Measurements from ENCODE around the gene TAPT1. TPM values are rescaled to one million over a fixed set of nuclear protein-coding genes. Genes with fewer than 3 reads are reported as not detected.

The TAPT1 gene
- polyA plus RNA-seq, 1 donor from 2014 or later, result 34.2 TPM

GRCh38 chr4:16126714-16127113, 99.6 kb downstream of the TAPT1 start:
- Histone ChIP-seq H3K9me2 (ENCODE audit: insufficient read depth, low read length) (no peaks in the 10 kb centered on the region), H3K9ac (ENCODE audit: low read length) (no peak overlapping the region), H3K27ac (ENCODE audit: low read length) (no peak overlapping the region), H3K4me3 (ENCODE audit: low read length) (no peak overlapping the region), H3K36me3 (ENCODE audit: insufficient read depth, low read length) (no peaks in the 10 kb centered on the region), H3K4me2 (ENCODE audit: low read length) (no peak overlapping the region), H3K27me3 (ENCODE audit: insufficient read depth, low read depth, low read length) (no peaks in the 10 kb centered on the region), H2AFZ (ENCODE audit: low read depth, low read length) (no peak overlapping the region), H3F3A (ENCODE audit: insufficient read depth, low read length, poor library complexity, severe bottlenecking) (no peaks in the 10 kb centered on the region), H3K9me3 (ENCODE audit: low read length) (no peaks in the 10 kb centered on the region), H3K79me2 (replicated peaks; ENCODE audit: insufficient read depth, low read length) (no peaks in the 10 kb centered on the region), H4K20me1 (ENCODE audit: insufficient read depth) (no peaks in the 10 kb centered on the region)
- TF ChIP-seq MXI1 (conservative IDR thresholded peaks at IDR 0.05; ENCODE audit: poor library complexity, severe bottlenecking) (no peak), CTCF (IDR thresholded peaks at IDR 0.05; ENCODE audit: poor library complexity, severe bottlenecking) (no peak), TAF1 (IDR thresholded peaks at IDR 0.05; ENCODE audit: low read depth) (no peak), EP300 (conservative IDR thresholded peaks at IDR 0.05; ENCODE audit: poor library complexity, severe bottlenecking) (no peak), EZH2 (IDR thresholded peaks at IDR 0.05; ENCODE audit: borderline replicate concordance, insufficient read depth, low read length, poor library complexity, severe bottlenecking) (no peak), POLR2AphosphoS5 (IDR thresholded peaks at IDR 0.05) (no peak), REST (IDR thresholded peaks at IDR 0.05; ENCODE audit: borderline replicate concordance) (no peak), RAD21 (conservative IDR thresholded peaks at IDR 0.05) (no peak), SMC3 (conservative IDR thresholded peaks at IDR 0.05; ENCODE audit: poor library complexity) (no peak)

- Histone ChIP-seq H3K36me3 (ENCODE audit: insufficient read depth, low read length) (no peaks in the 10 kb centered on the region), H3K9me2 (ENCODE audit: insufficient read depth, low read length) (no peaks in the 10 kb centered on the region), H3K9ac (ENCODE audit: low read length) (no peak overlapping the region), H3K9me3 (ENCODE audit: low read length) (no peaks in the 10 kb centered on the region), H3K27ac (ENCODE audit: low read length) (no peak overlapping the region), H3K4me2 (ENCODE audit: low read length) (no peak overlapping the region), H3F3A (ENCODE audit: insufficient read depth, low read length, poor library complexity, severe bottlenecking) (no peaks in the 10 kb centered on the region), H2AFZ (ENCODE audit: low read depth, low read length) (no peak overlapping the region), H3K4me3 (ENCODE audit: low read length) (no peak overlapping the region), H3K79me2 (replicated peaks; ENCODE audit: insufficient read depth, low read length) (no peaks in the 10 kb centered on the region), H4K20me1 (ENCODE audit: insufficient read depth) (no peaks in the 10 kb centered on the region), H3K27me3 (ENCODE audit: insufficient read depth, low read depth, low read length) (no peaks in the 10 kb centered on the region)
- TF ChIP-seq TAF1 (IDR thresholded peaks at IDR 0.05; ENCODE audit: low read depth), result no peak
- TF ChIP-seq MXI1 (conservative IDR thresholded peaks at IDR 0.05; ENCODE audit: poor library complexity, severe bottlenecking), result no peak
- no peak for TF ChIP-seq CTCF (IDR thresholded peaks at IDR 0.05; ENCODE audit: poor library complexity, severe bottlenecking)
- TF ChIP-seq EZH2 (IDR thresholded peaks at IDR 0.05; ENCODE audit: borderline replicate concordance, insufficient read depth, low read length, poor library complexity, severe bottlenecking), result no peak
- no peak for TF ChIP-seq SMC3 (conservative IDR thresholded peaks at IDR 0.05; ENCODE audit: poor library complexity)
- no peak for TF ChIP-seq EP300 (conservative IDR thresholded peaks at IDR 0.05; ENCODE audit: poor library complexity, severe bottlenecking)
- TF ChIP-seq POLR2AphosphoS5 (IDR thresholded peaks at IDR 0.05), result no peak
- no peak for TF ChIP-seq REST (IDR thresholded peaks at IDR 0.05; ENCODE audit: borderline replicate concordance)
- no peak for TF ChIP-seq RAD21 (conservative IDR thresholded peaks at IDR 0.05)
Measured at GRCh38 chr4:16125571-16126445, 100.5 kb downstream of the TAPT1 start.
